Measurements from ENCODE around the gene LUM.

Gene LUM

GRCh38 chr12:91111366-91112325, at the start of gene LUM:
LUM (minus strand) TSS chr12:91111494; CDS start chr12:91108979, 2,515 bp downstream.
- Histone ChIP-seq H3K9me3 (ENCODE audit: control insufficient read depth, insufficient read depth, low read depth, low read length) (no peaks in the 10 kb centered on the region), H3K4me1 (ENCODE audit: control insufficient read depth, insufficient read depth, low read length) (0 out of 2 replicates have a peak, but pooled peaks cover 2% of the 10 kb centered on the region), H3K27ac (ENCODE audit: extremely low read depth, low read depth, low read length) (no peak within 1 kb of the TSS), H3K4me3 (ENCODE audit: low read depth, low read length) (no peak within 1 kb of the TSS), H3K36me3 (ENCODE audit: control insufficient read depth in 2 of 2, insufficient read depth in 1 of 2, low read length in 2 of 2) (no peaks in the 10 kb centered on the region)
- ChIA-PET POLR2A (interaction anchor here (0.6 kb wide), 1 partner anchor 142 kb away, joined by 3 read pairs; no protein-coding TSS in a partner anchor), CTCF (interaction anchor here (0.6 to 6.1 kb wide), 9 partner anchors 12 to 243 kb away, joined by 3 to 84 read pairs (median 4); no protein-coding TSS in a partner anchor)
- no peak for TF ChIP-seq ZNF830 (tag by site-specific recombination; IDR thresholded peaks at IDR 0.05; ENCODE audit: low read depth)

DNA sequence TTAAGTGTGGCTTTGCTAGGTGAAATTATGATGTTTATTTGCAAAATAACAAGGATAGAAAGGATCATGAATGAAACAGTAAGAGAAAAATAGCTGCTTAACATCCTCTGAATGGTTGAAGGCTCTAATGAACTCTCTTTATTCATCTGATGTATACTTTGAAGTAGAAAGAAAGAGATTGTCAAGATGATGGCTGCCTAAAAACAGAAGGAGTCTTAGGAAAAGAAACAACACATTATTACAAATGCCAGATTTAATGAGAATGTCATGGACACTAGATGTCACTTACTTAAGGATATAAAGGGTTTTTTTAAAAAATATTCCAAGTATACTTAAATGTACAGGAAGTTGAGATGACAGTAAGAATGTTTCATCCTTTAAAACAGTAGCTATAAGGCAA, 49.7 kb upstream of the LUM start:
- no peaks in the 10 kb centered on the region for H3K9me3 ChIP-seq (ENCODE audit: control insufficient read depth, insufficient read depth, low read depth, low read length)
- ChIA-PET POLR2A (no interaction called here), CTCF (interaction anchor here (0.6 to 0.8 kb wide), 2 partner anchors 70 to 83 kb away, joined by 3 to 5 read pairs; no protein-coding TSS in a partner anchor)
- no peak overlapping the region for H3K4me3 ChIP-seq (ENCODE audit: low read depth, low read length)
- H3K27ac ChIP-seq (ENCODE audit: extremely low read depth, low read depth, low read length), result no peak overlapping the region
- no peaks in the 10 kb centered on the region for H3K4me1 ChIP-seq (ENCODE audit: control insufficient read depth, insufficient read depth, low read length)
- TF ChIP-seq, protein P1, sequence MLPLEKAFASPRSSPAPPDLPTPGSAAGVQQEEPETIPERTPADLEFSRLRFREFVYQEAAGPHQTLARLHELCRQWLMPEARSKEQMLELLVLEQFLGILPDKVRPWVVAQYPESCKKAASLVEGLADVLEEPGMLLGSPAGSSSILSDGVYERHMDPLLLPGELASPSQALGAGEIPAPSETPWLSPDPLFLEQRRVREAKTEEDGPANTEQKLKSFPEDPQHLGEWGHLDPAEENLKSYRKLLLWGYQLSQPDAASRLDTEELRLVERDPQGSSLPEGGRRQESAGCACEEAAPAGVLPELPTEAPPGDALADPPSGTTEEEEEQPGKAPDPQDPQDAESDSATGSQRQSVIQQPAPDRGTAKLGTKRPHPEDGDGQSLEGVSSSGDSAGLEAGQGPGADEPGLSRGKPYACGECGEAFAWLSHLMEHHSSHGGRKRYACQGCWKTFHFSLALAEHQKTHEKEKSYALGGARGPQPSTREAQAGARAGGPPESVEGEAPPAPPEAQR (tag by site-specific recombination; IDR thresholded peaks at IDR 0.05), result no peak
- TF ChIP-seq ZNF335 (tag by site-specific recombination; conservative IDR thresholded peaks at IDR 0.05) (no peak), ZNF548 (tag by site-specific recombination; IDR thresholded peaks at IDR 0.05) (no peak), ZBTB20 (tag by site-specific recombination; IDR thresholded peaks at IDR 0.05) (no peak)
- no peaks in the 10 kb centered on the region for H3K36me3 ChIP-seq (ENCODE audit: control insufficient read depth in 2 of 2, insufficient read depth in 1 of 2, low read length in 2 of 2)

- Histone ChIP-seq H3K36me3 (ENCODE audit: control insufficient read depth in 2 of 2, insufficient read depth in 1 of 2, low read length in 2 of 2) (no peaks in the 10 kb centered on the region), H3K4me1 (ENCODE audit: control insufficient read depth, insufficient read depth, low read length) (no peaks in the 10 kb centered on the region), H3K9me3 (ENCODE audit: control insufficient read depth, insufficient read depth, low read depth, low read length) (no peaks in the 10 kb centered on the region), H3K27ac (ENCODE audit: extremely low read depth, low read depth, low read length) (no peak overlapping the region), H3K4me3 (ENCODE audit: low read depth, low read length) (no peak overlapping the region)
- ChIA-PET CTCF (interaction anchor here (0.6 kb wide), 1 partner anchor 640 kb away, joined by 4 read pairs; no protein-coding TSS in a partner anchor), POLR2A (no interaction called here)
- TF ChIP-seq ZNF16 (tag by site-specific recombination; IDR thresholded peaks at IDR 0.05; ENCODE audit: low read depth), result no peak
- TF ChIP-seq ZNF664 (tag by site-specific recombination; IDR thresholded peaks at IDR 0.05), result no peak
These were observed 44.7 kb upstream of the LUM start for GRCh38 chr12:91155990-91156389.

GRCh38 chr12:91154131-91154530, 42.8 kb upstream of the LUM start:
- H3K4me1 ChIP-seq (ENCODE audit: control insufficient read depth, insufficient read depth, low read length), result no peaks in the 10 kb centered on the region
- no peaks in the 10 kb centered on the region for H3K36me3 ChIP-seq (ENCODE audit: control insufficient read depth in 2 of 2, insufficient read depth in 1 of 2, low read length in 2 of 2)
- no peak overlapping the region for H3K27ac ChIP-seq (ENCODE audit: extremely low read depth, low read depth, low read length)
- no peak overlapping the region for H3K4me3 ChIP-seq (ENCODE audit: low read depth, low read length)
- POLR2A ChIA-PET, result no interaction called here
- CTCF ChIA-PET, result interaction anchor here (0.7 to 0.8 kb wide), 2 partner anchors 176 to 201 kb away, joined by 3 read pairs; no protein-coding TSS in a partner anchor
- no peaks in the 10 kb centered on the region for H3K9me3 ChIP-seq (ENCODE audit: control insufficient read depth, insufficient read depth, low read depth, low read length)
- TF ChIP-seq ZNF639 (tag by site-specific recombination; IDR thresholded peaks at IDR 0.05) (no peak), ZNF701 (tag by site-specific recombination; IDR thresholded peaks at IDR 0.05) (no peak), ZNF350 (tag by site-specific recombination; IDR thresholded peaks at IDR 0.05) (no peak), ZNF140 (tag by site-specific recombination; IDR thresholded peaks at IDR 0.05) (no peak), ZNF274 (IDR thresholded peaks at IDR 0.05; ENCODE audit: low read length) (no peak), ZNF274 (tag by site-specific recombination; IDR thresholded peaks at IDR 0.05; ENCODE audit: borderline replicate concordance) (no peak), MEIS1 (CRISPR knock-in tag; IDR thresholded peaks at IDR 0.05; ENCODE audit: borderline replicate concordance) (no peak), KLF7 (tag by site-specific recombination; IDR thresholded peaks at IDR 0.05; ENCODE audit: borderline replicate concordance) (no peak)
- TF ChIP-seq, protein P2, sequence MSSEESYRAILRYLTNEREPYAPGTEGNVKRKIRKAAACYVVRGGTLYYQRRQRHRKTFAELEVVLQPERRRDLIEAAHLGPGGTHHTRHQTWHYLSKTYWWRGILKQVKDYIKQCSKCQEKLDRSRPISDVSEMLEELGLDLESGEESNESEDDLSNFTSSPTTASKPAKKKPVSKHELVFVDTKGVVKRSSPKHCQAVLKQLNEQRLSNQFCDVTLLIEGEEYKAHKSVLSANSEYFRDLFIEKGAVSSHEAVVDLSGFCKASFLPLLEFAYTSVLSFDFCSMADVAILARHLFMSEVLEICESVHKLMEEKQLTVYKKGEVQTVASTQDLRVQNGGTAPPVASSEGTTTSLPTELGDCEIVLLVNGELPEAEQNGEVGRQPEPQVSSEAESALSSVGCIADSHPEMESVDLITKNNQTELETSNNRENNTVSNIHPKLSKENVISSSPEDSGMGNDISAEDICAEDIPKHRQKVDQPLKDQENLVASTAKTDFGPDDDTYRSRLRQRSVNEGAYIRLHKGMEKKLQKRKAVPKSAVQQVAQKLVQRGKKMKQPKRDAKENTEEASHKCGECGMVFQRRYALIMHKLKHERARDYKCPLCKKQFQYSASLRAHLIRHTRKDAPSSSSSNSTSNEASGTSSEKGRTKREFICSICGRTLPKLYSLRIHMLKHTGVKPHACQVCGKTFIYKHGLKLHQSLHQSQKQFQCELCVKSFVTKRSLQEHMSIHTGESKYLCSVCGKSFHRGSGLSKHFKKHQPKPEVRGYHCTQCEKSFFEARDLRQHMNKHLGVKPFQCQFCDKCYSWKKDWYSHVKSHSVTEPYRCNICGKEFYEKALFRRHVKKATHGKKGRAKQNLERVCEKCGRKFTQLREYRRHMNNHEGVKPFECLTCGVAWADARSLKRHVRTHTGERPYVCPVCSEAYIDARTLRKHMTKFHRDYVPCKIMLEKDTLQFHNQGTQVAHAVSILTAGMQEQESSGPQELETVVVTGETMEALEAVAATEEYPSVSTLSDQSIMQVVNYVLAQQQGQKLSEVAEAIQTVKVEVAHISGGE (tag by site-specific recombination; conservative IDR thresholded peaks at IDR 0.05; ENCODE audit: low read depth), result no peak

Data from HEK293 (cell line).